GM18517 (cell line): Measurements from ENCODE around the gene CXCL13.
A peak's percentile ranks its signal among the peaks of the same experiment; 100 is the strongest.
"Not testable (repeated sequence)": the region's sequence is repeated elsewhere in the genome, so short reads cannot be mapped to it uniquely, and the experiment has no call there.

ENCODE experiments used
- ATAC-seq: cut with Tn5 transposase; IDR thresholded peaks from one replicate; pipeline ENCODE4 v1.9.1; 2021; ENCODE audit warnings: mild to moderate bottlenecking, moderate library complexity; ENCODE audit not compliant: unreplicated experiment

The CXCL13 gene, protein sequence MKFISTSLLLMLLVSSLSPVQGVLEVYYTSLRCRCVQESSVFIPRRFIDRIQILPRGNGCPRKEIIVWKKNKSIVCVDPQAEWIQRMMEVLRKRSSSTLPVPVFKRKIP

DNA sequence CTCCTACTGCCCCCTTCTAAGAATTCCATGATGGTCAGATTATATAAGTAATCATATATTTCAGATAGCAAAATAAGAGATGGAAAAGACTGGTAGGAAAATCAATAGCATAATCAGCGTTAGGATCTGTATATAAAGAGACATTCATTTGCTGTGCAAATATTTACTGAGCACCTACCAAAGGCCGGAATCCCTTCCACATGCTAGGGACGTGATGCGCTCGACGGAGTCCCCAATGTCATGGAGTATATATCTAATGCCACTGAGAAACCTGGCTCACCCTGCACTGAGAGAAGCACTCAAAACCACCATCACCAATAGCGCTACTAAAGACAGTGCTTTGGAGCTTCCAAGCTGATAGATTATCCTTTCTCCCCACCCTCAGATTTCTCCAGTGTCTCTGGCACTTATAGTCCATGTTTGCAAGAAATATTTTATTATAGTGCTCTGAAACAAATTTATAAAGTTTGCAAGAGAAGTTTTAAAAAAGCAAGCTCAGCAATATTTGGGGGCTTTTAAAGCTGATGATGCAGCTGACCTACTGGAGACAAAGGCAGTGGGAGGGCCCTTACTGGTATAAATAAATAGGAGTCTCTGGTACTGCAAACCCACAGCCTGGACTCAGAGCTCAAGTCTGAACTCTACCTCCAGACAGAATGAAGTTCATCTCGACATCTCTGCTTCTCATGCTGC lies at the start of gene CXCL13:
TSS of gene CXCL13 (plus strand) at position 611 of the 693 bp plus-strand sequence. CDS start at position 657, 46 bp downstream.
- ATAC-seq: no peak

- no peak for ATAC-seq
These were observed 45.5 kb upstream of the CXCL13 start for GRCh38 chr4:77560170-77560569.

DNA sequence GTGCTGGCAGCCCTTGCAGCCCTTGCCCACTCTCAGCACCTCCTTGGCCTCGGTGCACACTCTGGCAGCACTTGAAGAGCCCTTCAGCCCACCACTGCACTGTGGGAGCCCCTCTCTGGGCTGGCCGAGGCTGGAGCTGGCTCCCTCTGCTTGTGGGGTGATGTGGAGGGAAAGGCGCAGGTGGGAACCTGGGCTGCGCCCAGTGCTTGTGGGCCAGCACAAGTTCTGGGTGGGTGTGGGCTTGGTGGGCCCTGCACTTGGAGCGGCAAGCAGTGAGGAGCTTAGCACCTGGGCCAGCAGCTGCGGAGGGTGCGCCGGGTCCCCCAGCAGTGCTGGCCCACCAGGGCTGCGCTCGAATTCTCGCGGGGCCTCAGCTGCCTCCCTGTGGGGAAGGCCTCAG lies 43.9 kb upstream of the CXCL13 start:
- not testable (repeated sequence) for ATAC-seq

DNA sequence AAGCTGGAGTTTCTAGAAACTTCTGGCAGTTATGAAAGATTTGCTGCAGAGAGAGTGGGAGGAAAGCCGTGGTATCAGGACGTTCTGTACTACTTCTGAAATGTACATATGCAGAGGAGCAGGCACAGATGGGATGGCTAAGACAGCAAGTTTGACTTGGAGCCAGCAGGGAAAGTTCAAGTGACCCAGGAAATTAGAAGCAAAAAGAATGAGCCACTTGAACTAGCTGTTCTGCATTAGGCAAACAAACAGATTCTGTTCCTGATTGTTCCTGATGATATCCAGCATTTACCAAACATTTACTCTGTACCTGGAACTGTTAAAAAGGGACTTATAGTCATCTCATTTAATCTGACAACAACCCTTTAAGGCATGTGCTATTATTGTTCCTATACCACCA lies 41.4 kb upstream of the CXCL13 start:
- no peak for ATAC-seq

DNA sequence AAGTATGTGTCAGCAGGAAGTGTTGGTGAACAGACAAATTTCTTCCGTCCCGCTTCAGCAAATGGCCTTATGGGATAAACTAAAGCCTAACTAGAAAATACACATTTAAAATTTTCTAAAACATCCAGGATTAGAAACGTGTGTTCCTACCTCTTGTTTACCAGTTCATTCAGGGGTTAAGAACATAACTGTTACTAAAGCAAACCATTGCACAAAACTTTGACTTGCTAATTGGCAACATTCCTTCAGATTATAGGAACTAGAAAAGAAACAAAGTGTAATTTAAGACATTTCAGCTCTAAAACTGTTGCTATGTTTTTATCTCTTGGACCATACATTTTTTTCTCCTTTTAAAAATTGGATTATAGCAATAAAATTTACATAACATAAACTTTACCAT lies 39.5 kb upstream of the CXCL13 start:
- ATAC-seq: no peak

GRCh38 chr4:77567549-77567948 lies 38.1 kb upstream of the CXCL13 start:
- no peak for ATAC-seq

- ATAC-seq: not testable (repeated sequence)
These were observed 35.0 kb upstream of the CXCL13 start for GRCh38 chr4:77570508-77571214.

DNA sequence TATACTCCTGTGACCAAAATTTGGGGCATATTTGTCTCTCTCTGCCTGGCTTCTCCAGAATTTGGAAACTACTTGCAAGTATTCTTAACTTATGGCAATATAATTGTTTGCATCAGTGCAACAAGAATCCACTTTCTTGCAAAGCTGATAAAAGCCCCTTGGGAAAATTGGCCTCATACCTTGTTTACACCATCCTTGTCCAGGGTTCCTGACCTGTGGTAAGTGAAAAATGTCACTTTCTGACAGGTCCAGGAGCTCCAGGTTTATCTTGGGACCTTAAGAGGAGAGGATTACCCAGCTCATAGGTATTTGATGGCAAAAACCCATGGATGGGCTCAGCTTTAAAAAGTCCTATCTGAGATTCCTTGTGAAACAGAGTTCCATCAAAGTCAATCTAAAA lies 29.3 kb upstream of the CXCL13 start:
- no peak for ATAC-seq

GRCh38 chr4:77578145-77578544 lies 27.5 kb upstream of the CXCL13 start:
- no peak for ATAC-seq

DNA sequence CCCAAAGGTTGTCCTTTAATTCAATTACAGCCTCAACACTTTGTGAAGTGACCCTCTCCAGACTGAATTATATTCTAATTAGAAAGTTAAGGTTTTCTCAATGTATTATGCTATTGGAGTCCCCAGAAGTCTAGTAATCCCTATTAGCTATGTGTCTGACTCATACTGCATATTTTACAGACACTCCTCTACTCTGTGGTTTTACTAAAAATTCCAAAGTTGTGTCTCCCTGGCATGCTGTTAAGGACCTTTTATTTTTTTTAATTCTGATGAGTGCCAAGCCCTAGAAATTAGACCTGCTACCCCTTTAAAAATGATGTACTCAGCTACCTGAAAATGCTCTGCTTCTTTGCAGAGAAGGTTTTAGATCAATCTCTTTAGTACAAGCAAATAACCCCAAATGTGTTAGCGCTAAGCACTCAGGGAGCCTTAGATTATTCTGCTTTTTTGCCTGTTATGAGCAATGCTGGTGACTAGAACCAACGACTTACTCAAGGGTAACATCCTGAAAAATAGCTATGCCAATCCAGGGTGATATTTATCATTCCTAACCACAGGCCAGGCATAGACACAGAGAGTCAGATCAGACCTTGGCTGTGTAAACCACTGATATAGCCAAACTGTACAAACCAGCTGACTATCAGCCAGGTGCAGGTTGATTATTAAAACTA lies 26.1 kb upstream of the CXCL13 start:
- ATAC-seq: no peak

DNA sequence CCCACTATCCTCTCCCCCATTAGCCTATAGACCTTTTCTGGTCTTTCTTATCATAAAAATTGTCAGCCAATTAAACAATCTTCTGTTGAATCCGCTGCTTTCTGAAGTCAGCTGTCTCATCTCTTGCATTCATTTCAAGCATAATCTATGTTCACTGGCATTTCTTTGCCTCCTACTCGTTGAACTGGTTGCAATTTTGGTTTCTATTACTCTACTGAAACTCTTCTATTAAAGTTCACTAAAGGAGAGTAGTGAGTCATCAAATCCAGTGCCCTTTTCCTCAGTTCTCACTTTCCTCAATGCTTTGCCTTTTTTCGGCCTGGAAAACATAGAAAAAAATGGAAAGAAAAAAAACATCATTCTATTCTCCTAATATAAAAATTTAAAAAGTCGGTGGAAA lies 23.9 kb upstream of the CXCL13 start:
- ATAC-seq: peak; percentile 86

GRCh38 chr4:77582156-77582555 lies 23.5 kb upstream of the CXCL13 start:
- ATAC-seq: no peak

DNA sequence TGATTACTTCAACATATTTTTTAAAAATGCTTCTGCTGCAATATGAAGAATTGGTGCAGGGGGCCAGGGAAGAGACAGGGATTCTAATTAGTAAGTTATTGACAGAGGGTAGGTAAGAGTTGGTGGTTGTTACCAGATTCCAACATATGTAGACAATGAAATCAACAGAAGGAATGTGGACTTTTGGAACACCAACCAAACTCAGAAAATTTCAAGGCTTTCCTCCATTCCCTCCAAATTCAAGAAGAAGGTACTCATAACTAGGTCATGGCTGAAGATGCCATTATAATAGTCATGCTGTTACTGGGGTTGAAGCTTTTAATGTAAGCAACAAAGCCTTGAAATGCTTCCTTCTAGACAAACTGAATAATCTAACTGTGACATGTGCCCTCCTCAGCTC lies 22.9 kb upstream of the CXCL13 start:
- no peak for ATAC-seq

DNA sequence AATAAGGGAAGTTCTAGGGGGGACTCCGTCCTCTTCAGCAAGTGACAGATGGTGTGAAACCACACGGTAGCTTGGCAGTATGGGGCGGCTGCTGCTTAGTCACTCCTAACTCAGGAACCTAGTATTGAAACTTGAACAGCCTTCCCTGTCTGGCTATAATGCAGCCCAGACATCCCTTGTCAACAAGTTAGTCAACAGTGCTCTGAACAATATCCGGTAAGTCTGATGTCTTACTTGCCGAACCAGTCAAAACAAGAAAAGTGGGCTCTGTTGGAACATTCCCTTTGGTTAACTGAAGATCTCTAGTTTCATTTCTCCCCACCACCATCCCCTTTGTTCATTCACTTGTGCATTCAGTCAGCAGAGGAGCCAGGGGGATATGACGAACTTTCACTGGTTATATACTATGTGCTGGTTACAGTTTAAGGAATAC lies 18.7 kb upstream of the CXCL13 start:
- ATAC-seq: peak; percentile 99

DNA sequence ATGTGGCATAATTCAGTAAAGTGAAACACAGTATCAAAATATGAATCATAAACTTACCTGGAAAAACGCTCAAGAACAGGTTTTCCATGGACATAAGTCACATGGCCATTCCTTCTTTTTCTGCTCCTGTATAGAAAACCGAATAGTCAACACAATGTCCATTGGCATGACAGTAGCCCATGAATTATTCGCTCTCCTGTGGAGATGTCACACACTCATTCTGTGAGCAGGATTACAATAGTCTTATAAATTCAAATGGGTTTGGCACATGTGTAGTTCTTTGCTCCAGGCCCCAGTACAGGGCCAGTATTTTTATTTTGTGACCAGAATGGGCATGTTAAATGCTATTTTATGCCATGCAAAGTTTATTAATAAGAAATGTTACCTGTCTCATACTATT lies 15.1 kb upstream of the CXCL13 start:
- no peak for ATAC-seq

- ATAC-seq: no peak
These were observed 14.1 kb upstream of the CXCL13 start for GRCh38 chr4:77591532-77591931.

GRCh38 chr4:77593101-77593500 lies 12.5 kb upstream of the CXCL13 start:
- ATAC-seq: no peak

DNA sequence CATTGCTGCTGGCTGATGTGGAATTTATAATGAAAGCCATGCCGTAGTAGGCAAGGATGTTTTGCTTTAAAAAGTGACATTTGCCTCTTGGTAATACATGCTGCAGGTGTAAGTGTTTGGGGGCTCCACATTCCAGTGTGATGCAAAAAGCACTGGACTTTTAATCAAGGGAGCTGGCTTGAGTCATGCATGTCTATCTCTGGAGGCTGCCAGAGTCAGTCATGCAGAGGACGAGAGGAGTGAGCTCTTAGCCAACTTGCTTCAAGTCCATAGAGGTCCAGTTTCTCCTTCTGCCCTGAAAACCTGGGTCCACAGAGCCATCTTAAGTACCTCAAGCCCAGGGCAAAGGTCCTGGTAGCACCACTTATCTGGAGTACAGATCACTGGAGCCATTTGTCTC lies 11.6 kb upstream of the CXCL13 start:
- no peak for ATAC-seq

DNA sequence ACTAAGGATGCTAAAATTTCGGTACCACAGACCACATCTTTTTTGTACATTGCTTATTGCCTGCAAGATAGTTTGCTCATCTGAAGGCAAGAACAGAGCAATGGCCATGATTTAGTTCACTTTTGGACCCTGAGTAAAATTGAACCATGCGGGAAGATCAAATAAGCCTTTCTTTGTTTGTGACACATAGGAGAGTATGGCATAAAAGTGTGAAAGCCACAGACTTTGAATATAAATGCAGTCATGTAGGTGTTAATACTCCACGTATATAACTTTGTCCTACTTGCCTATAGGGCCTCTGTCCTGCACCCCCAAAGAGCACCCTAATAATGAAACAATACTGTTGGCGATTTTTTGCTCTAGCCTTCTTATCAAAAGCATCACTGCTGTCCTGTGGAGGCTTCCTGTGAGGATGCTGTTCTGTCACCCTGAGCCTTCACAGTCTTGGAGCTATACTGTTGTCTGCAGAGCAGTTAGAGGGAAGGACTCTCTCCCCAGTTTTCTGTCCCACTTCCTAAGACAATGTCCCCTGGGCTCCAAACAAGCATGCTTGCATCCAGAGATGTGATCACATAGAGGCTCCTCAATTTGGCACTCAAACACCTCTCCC lies 10.2 kb upstream of the CXCL13 start:
- ATAC-seq: no peak

- ATAC-seq: no peak
These were observed 6.2 kb upstream of the CXCL13 start for GRCh38 chr4:77599378-77599777.
